Endodermal cell (in vitro differentiated cells): ENCODE data around the gene LSMEM2. TPM values are rescaled to one million over a fixed set of nuclear protein-coding genes. Genes with fewer than 3 reads are reported as not detected.

Source experiments
- DNase-seq: peaks from one replicate; pipeline ENCODE4 v3.0.0-alpha.2; 2017
- H3K27ac ChIP-seq: 2 replicates; pipeline ENCODE4 v1.5.1; 2013; ENCODE audit warnings: mild to moderate bottlenecking, low read depth, low read length, moderate library complexity
- H3K27me3 ChIP-seq: 2 replicates; pipeline ENCODE4 v1.6.1; 2013; ENCODE audit warnings: mild to moderate bottlenecking, low read length, moderate library complexity; ENCODE audit not compliant: insufficient read depth, control insufficient read depth, poor library complexity, severe bottlenecking
- H3K36me3 ChIP-seq: 2 replicates; pipeline ENCODE4 v1.7.0; 2013; ENCODE audit warnings: mild to moderate bottlenecking, low read length, moderate library complexity; ENCODE audit not compliant: control insufficient read depth, insufficient read depth
- H3K4me1 ChIP-seq: one replicate; pipeline ENCODE4 v1.7.0; 2013; ENCODE audit warnings: low read length; ENCODE audit not compliant: control insufficient read depth, insufficient read depth
- H3K4me3 ChIP-seq: 2 replicates; pipeline ENCODE4 v1.5.1; 2013; ENCODE audit warnings: mild to moderate bottlenecking, low read length, moderate library complexity
- H3K9ac ChIP-seq: 2 replicates; pipeline ENCODE4 v1.6.1; 2013; ENCODE audit warnings: mild to moderate bottlenecking, low read length, moderate library complexity; ENCODE audit not compliant: poor library complexity, severe bottlenecking; ENCODE audit errors: extremely low read depth
- H3K9me3 ChIP-seq: 2 replicates; pipeline ENCODE4 v1.6.1; 2013; ENCODE audit warnings: mild to moderate bottlenecking, low read length, moderate library complexity; ENCODE audit not compliant: control insufficient read depth
- H3K27ac Mint-ChIP-seq: 2 replicates; pipeline ENCODE4 v1.8.0; 2020; ENCODE audit warnings: mixed read lengths
- H3K27me3 Mint-ChIP-seq: 2 replicates; pipeline ENCODE4 v1.8.0; 2021; ENCODE audit warnings: mild to moderate bottlenecking, mixed read lengths; ENCODE audit not compliant: insufficient read depth
- H3K36me3 Mint-ChIP-seq: 2 replicates; pipeline ENCODE4 v1.8.0; 2020; ENCODE audit warnings: low read depth, mixed read lengths
- H3K4me1 Mint-ChIP-seq: 2 replicates; pipeline ENCODE4 v1.8.0; 2020; ENCODE audit warnings: mixed read lengths
- H3K4me3 Mint-ChIP-seq: 2 replicates; pipeline ENCODE4 v1.8.0; 2020; ENCODE audit warnings: mild to moderate bottlenecking, moderate library complexity, mixed read lengths
- H3K9me3 Mint-ChIP-seq: 2 replicates; pipeline ENCODE4 v1.8.0; 2020; ENCODE audit warnings: mild to moderate bottlenecking, mixed read lengths
- CTCF ChIP-seq: fragments of 200-600 bp; sonication (generic); conservative IDR thresholded peaks from 2 replicates; pipeline ENCODE4 v1.5.0; 2021; ENCODE audit warnings: antibody characterized with exemption, mild to moderate bottlenecking
- WGBS, 2 experiments: methylation state at CpG; one replicate each; pipeline versions ENCODE4 v1.1.5 to v1.1.7; 2013; ENCODE audit warnings: missing lambda C conversion rate in 2 of 2, mixed read lengths in 1 of 2; ENCODE audit not compliant: insufficient coverage in 1 of 2, insufficient read length in 1 of 2; 5-methylcytosine and 5-hydroxymethylcytosine counted together
- total RNA-seq, 2 donors: library from RNA; stranded (reverse); fragmentation: NEBNext Ultra II Directional in 1 of 2; extraction: Animal tissue kit (Norgen Biotek cat#: 25700) in 1 of 2; gene quantifications; 2 replicates in 1 of 2; 3 replicates in 1 of 2; pipeline ENCODE4 v1.2.1, GENCODE V29; 2021

LSMEM2 gene
- total RNA-seq, 2 donors from 2014 or later, result not detected

GRCh38 chr3:50269460-50269859, 9.4 kb upstream of the LSMEM2 start:
- Histone ChIP-seq H3K27ac (peak overlapping the region; percentile 16), H3K36me3 (no peaks in the 10 kb centered on the region), H3K4me3 (no peak overlapping the region), H3K9ac (no peak overlapping the region), H3K27me3 (peaks cover 16% of the 10 kb centered on the region), H3K9me3 (no peaks in the 10 kb centered on the region), H3K4me1 (peaks cover 9% of the 10 kb centered on the region)
- DNase-seq, result no peak
- no peak for TF ChIP-seq CTCF
- Mint-ChIP-seq H3K4me1 (peaks cover 22% of the 10 kb centered on the region), H3K9me3 (no peaks in the 10 kb centered on the region), H3K27me3 (peaks cover 25% of the 10 kb centered on the region), H3K4me3 (no peak overlapping the region), H3K36me3 (no peaks in the 10 kb centered on the region), H3K27ac (peak overlapping the region; percentile 26)
- 80 to 82% methylated on average over 4 of the region's 4 CpGs for WGBS, 2 experiments

- peaks cover 20% of the 10 kb centered on the region for H3K4me1 Mint-ChIP-seq
- H3K9me3 Mint-ChIP-seq, result no peaks in the 10 kb centered on the region
- H3K4me3 Mint-ChIP-seq, result no peak overlapping the region
- Histone ChIP-seq H3K4me3 (no peak overlapping the region), H3K27me3 (peaks cover 21% of the 10 kb centered on the region), H3K9me3 (no peaks in the 10 kb centered on the region), H3K4me1 (peaks cover 7% of the 10 kb centered on the region), H3K36me3 (no peaks in the 10 kb centered on the region), H3K27ac (no peak overlapping the region), H3K9ac (no peak overlapping the region)
- no peak for DNase-seq
- no peaks in the 10 kb centered on the region for H3K36me3 Mint-ChIP-seq
- WGBS, 2 experiments, result 92 to 97% methylated on average over 7 to 8 of the region's 8 CpGs
- H3K27ac Mint-ChIP-seq, result no peak overlapping the region
- no peak for TF ChIP-seq CTCF
- H3K27me3 Mint-ChIP-seq, result peaks cover 30% of the 10 kb centered on the region
Observed at GRCh38 chr3:50269977-50270413, 8.9 kb upstream of the LSMEM2 start.

GRCh38 chr3:50270422-50271224, 8.3 kb upstream of the LSMEM2 start:
- Mint-ChIP-seq H3K36me3 (no peaks in the 10 kb centered on the region), H3K4me3 (no peak overlapping the region), H3K27me3 (peaks cover 37% of the 10 kb centered on the region), H3K4me1 (peaks cover 19% of the 10 kb centered on the region), H3K9me3 (peaks cover 3% of the 10 kb centered on the region), H3K27ac (no peak overlapping the region)
- DNase-seq, result no peak
- 93 to 100% methylated on average over 6 to 19 of the region's 19 CpGs for WGBS, 2 experiments
- H3K27me3 ChIP-seq, result peaks cover 27% of the 10 kb centered on the region
- no peak for TF ChIP-seq CTCF
- H3K27ac ChIP-seq, result no peak overlapping the region
- H3K9ac ChIP-seq, result no peak overlapping the region
- no peaks in the 10 kb centered on the region for H3K9me3 ChIP-seq
- no peak overlapping the region for H3K4me3 ChIP-seq
- peaks cover 3% of the 10 kb centered on the region for H3K4me1 ChIP-seq
- H3K36me3 ChIP-seq, result no peaks in the 10 kb centered on the region
